Esophagus squamous epithelium (tissue), 4 donors: ENCODE results near the gene PADI1.

Experiments
- POLR2A ChIP-seq, 4 donors: fragments of 450-650 bp; IDR thresholded peaks; one replicate each; pipeline ENCODE4 v1.6.1; 2017; ENCODE audit warnings: antibody characterized with exemption in 4 of 4, mild to moderate bottlenecking in 4 of 4, moderate library complexity in 3 of 4
- TF ChIP-seq, protein P1 (sequence below), 6 experiments: fragments of 450-650 bp in 4 of 6; fragments of 200-600 bp in 2 of 6; sonication (generic) in 2 of 6; IDR thresholded peaks; one replicate each; pipeline ENCODE4 v1.5.1; 2016 to 2019; ENCODE audit warnings: antibody characterized with exemption in 6 of 6, mild to moderate bottlenecking in 4 of 6, moderate library complexity in 4 of 6

DNA sequence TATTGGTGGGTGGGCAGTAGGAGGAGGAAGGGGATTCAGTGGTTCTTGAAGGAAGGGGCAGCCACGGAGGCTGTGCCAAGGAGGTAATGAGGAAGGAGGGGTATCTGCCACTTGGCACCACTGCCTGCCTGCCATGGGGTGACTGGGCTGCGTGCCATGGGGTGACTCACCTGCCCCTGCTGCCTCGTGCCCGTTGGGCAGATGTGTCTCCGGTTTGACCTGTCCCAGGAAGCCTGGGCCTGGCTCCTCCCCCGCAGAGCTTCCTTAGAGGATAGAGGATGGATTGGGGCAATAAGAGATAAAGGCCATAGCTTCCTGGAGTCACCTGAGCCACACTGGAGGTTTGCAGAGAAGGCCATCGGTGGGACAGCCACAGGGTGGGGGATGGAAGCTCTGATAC lies 45.7 kb downstream of the PADI1 start:
- TF ChIP-seq POLR2A (IDR thresholded peaks at IDR 0.05) = no peak
- TF ChIP-seq, protein P1, sequence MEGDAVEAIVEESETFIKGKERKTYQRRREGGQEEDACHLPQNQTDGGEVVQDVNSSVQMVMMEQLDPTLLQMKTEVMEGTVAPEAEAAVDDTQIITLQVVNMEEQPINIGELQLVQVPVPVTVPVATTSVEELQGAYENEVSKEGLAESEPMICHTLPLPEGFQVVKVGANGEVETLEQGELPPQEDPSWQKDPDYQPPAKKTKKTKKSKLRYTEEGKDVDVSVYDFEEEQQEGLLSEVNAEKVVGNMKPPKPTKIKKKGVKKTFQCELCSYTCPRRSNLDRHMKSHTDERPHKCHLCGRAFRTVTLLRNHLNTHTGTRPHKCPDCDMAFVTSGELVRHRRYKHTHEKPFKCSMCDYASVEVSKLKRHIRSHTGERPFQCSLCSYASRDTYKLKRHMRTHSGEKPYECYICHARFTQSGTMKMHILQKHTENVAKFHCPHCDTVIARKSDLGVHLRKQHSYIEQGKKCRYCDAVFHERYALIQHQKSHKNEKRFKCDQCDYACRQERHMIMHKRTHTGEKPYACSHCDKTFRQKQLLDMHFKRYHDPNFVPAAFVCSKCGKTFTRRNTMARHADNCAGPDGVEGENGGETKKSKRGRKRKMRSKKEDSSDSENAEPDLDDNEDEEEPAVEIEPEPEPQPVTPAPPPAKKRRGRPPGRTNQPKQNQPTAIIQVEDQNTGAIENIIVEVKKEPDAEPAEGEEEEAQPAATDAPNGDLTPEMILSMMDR (IDR thresholded peaks at IDR 0.05) = no peak
